GM21367 (cell line): Measurements from ENCODE around the gene ROBO2.

Experiments used
- ATAC-seq: cut with Tn5 transposase; IDR thresholded peaks from one replicate; pipeline ENCODE4 v1.9.1; 2021; ENCODE audit not compliant: unreplicated experiment

Gene ROBO2

GRCh38 chr3:77188210-77188609, 148.3 kb downstream of the ROBO2 start:
- no peak for ATAC-seq

- no peak for ATAC-seq
These were observed 149.4 kb downstream of the ROBO2 start for GRCh38 chr3:77189258-77189657.

GRCh38 chr3:77189684-77190083, 149.8 kb downstream of the ROBO2 start:
- no peak for ATAC-seq

DNA sequence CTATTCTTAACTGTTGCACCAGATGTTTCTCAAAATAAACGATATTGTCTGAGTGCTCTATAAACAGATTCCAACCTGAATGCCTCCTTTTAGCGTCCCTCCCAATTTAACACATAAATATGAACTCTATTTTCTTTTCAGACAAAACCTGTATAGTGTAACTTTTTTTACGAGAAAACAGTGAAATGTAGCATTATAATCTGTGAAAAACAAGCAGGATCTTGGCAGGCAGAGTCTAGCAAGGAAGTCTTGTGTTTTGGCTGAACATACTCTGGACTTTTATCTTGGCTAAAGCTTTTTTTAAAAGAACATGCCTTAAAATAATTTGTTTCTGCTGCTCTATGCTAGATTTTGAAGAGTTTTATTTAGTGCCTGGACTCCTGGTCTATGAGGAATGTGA, 150.5 kb downstream of the ROBO2 start:
- ATAC-seq = no peak

- no peak for ATAC-seq
These were observed 151.1 kb downstream of the ROBO2 start for GRCh38 chr3:77191014-77191413.

GRCh38 chr3:77191640-77192039, 151.7 kb downstream of the ROBO2 start:
- ATAC-seq = no peak

DNA sequence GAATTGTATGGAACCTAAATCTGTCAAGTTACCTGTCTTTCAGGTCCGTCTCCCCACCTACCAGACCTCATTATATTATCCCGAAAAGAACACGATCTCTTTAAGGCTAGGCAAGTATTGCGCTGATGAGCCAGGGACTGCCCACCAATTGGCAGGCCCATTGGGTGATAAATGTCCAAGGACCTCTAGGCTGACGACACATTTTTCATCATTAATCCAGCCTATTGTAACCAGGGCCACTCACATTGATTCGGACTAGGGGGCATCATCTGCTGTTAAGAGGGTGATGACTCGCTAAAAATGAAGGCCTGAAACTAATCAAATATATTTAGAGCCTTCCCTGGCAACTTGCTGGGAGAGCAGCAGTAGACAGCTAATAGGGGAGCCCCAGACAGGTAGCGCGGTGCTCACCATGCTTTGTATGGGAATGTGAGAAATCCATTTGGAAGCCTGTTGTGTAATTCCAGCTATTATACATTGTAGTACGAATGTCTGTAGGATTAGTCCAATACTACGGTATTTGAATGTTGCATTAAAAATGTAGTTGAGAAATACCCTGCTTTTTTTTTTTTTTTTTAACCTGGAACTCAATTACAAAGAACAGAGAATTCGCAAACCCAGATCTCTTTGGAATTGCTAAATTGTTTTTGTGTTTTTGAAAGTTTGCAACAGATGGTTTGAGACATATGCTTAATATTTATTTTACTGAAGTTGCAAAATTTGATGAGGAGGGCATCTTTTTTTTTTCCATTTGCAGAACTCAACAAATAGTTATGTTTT, 156.1 kb downstream of the ROBO2 start:
- ATAC-seq = no peak

GRCh38 chr3:77197408-77197807, 157.5 kb downstream of the ROBO2 start:
- no peak for ATAC-seq

- ATAC-seq = no peak
These were observed 164.0 kb downstream of the ROBO2 start for GRCh38 chr3:77203851-77204250.

GRCh38 chr3:77204788-77205187, 164.9 kb downstream of the ROBO2 start:
- no peak for ATAC-seq

DNA sequence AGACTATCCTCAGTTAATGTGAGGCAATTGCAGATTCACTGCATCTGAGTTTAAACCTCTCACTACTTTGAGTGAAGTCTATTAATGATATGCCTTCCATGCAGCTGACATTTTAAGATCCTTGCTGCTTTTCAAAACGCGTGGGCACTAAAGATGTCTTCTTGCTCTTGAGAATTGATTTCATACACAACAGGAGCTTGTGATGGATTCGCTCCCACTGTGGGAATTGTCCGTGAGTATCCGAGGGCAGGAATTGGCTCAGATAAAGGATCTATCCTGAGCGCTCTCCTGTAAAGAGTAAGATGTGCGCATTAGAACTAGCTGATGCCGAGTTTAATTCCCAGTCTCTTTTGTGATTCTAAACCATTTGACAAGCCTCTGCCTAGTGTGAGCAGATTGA, 167.9 kb downstream of the ROBO2 start:
- no peak for ATAC-seq

GRCh38 chr3:77222701-77223100, 182.8 kb downstream of the ROBO2 start:
- no peak for ATAC-seq

DNA sequence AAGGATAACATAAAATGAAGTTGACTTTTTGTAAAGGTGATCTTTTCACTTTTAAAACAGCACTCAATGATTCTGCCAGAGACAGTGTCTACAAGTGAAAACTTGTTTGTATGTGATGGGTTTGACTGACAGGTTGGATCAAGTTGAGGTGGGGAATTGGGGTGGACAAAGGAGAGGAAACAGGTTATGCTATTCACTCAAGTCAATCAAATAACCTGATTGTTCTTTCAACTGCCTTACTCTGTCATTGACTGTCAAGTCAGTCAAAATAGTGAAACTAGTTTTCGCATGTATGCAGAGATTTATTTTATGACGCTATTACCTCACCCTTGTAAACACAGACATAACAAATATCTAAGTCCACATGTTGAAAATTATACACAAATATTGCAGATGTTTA, 187.7 kb downstream of the ROBO2 start:
- no peak for ATAC-seq

DNA sequence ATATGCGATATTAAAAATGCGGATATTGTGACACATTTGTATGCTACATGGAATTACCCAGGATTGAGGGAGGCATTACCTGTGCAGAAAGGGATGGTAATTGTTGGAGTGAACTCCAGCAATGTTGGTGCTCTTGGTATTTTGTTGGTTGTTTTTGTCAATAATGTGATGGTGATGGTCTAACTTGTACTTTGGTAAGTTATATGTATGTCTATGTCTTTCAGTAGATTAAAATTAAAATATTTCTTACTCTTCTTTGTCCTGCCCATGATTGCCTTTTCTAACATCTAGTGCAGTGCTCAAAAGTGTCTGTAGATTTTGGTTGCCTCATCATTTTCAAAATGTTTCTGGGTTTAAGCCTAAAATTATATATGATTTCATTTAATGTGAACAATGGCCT, 192.7 kb downstream of the ROBO2 start:
- no peak for ATAC-seq

- ATAC-seq = no peak
These were observed 194.1 kb downstream of the ROBO2 start for GRCh38 chr3:77234004-77234403.

GRCh38 chr3:77236118-77236517, 196.2 kb downstream of the ROBO2 start:
- no peak for ATAC-seq

DNA sequence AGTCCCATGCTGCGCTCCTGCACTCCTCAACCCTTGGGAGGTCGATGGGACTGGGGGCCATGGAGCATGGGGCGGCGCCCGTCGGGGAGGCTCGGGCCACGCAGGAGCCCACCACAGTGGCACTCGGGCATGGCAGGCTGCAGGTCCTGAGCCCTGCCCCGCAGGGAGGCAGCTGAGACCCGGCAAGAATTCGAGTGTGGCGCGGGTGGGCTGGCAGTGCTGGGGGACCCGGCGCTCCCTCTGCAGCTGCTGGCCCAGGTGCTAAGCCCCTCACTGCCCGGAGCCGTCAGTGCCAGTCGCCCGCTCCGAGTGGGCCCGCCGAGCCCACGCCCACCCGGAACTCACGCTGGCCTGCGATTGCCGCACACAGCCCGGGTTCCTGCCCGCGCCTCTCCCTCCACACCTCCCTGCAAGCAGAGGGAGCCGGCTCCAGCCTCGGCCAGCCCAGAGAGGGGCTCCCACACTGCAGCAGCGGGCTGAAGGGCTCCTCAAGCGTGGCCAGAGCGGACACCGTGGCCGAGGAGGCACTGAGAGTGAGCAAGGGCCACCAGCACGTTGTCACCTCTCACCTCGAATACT, 200.3 kb downstream of the ROBO2 start:
- no peak for ATAC-seq

DNA sequence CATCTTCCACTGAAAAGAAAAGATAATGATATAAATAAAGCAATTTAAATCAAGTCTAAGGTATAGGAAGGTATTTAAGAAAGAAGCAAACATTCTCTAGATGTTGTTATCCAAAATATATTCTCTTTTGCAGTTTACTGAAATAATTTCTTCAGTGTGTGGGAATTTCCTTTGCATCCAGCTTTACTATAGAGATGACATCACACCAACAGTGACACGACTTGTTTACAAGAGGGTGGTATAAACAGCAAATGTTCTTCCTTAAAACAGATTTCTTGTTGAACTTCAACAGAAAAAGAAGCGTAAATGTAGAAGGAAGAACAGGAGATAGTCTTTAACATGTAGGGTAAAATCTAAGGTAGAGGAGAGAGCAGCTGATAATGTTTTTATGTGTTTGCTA, 202.5 kb downstream of the ROBO2 start:
- no peak for ATAC-seq

DNA sequence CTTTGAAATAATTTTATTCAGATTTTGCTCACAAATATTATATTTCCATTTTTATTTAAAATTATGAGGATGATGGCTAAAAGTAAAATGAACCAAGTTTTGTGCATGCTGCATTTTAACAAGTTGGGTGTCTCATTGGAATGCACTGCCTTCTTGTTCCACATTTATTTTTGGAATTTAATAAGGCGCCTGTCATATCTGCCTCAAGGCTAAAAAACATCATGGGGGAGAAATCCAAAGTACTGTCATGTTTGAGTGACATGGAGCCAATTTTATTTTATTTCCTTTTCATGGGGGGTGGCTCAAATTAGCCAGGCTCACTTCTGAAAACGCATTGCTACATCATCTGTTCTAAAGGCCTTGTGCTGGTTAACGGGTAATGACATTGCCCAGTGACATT, 205.1 kb downstream of the ROBO2 start:
- no peak for ATAC-seq

GRCh38 chr3:77247061-77247460, 207.2 kb downstream of the ROBO2 start:
- no peak for ATAC-seq

GRCh38 chr3:77247817-77248216, 207.9 kb downstream of the ROBO2 start:
- no peak for ATAC-seq

GRCh38 chr3:77248420-77248819, 208.5 kb downstream of the ROBO2 start:
- no peak for ATAC-seq

DNA sequence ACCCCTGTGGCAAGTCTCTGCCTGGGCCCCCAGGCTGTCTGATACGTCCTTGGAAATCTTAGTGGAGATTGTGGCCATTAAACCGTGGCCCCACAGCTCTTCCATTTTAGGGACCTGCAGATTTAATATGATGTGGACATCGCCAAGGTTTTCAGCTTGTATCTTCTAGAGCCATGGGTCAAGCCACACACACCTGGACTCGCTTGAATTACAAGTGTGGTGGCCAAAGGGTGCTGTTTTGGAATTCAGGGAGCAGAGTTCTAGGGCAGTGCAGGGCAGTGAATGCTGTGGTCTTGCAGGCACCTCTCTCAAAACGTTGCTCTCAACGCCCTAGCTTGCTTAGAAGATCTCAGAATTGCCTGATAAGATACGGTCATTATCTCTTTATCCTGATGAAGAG, 211.2 kb downstream of the ROBO2 start:
- no peak for ATAC-seq
